HepG2 (cell line): ENCODE results near the gene LIF. TPM values are rescaled to one million over a fixed set of nuclear protein-coding genes. Genes with fewer than 3 reads are reported as not detected.

Source experiments
- ARNTL ChIP-seq: sonication (generic); formaldehyde crosslinking; IDR thresholded peaks from 2 replicates; pipeline ENCODE4 v1.4.0; 2020; ENCODE audit warnings: mild to moderate bottlenecking, missing genetic modification reagents
- BATF2 ChIP-seq: sonication (generic); formaldehyde crosslinking; IDR thresholded peaks from 2 replicates; pipeline ENCODE4 v1.8.0; 2022; ENCODE audit warnings: mild to moderate bottlenecking, missing genetic modification reagents, moderate library complexity
- BCL3 ChIP-seq: sonication (generic); formaldehyde crosslinking; IDR thresholded peaks from 2 replicates; pipeline ENCODE4 v1.5.1; 2020; ENCODE audit warnings: mild to moderate bottlenecking, missing genetic modification reagents, moderate library complexity
- DNMT3B ChIP-seq: conservative IDR thresholded peaks from 2 replicates; pipeline ENCODE4 v1.6.1; 2016; ENCODE audit warnings: missing biosample characterization, control low read depth
- FOSL1 ChIP-seq: sonication (generic); formaldehyde crosslinking; IDR thresholded peaks from 2 replicates; pipeline ENCODE4 v1.9.0; 2021; ENCODE audit warnings: missing genetic modification reagents, borderline replicate concordance
- HNRNPUL1 ChIP-seq: fragments of 200-400 bp; formaldehyde crosslinking; IDR thresholded peaks from 2 replicates; pipeline ENCODE4 v1.6.1; 2017; ENCODE audit warnings: low read depth, mild to moderate bottlenecking, low read length, moderate library complexity
- HOMEZ ChIP-seq: IDR thresholded peaks from 2 replicates; pipeline ENCODE4 v1.6.1; 2016; ENCODE audit warnings: low read depth
- JARID2 ChIP-seq: sonication (generic); formaldehyde crosslinking; IDR thresholded peaks from 2 replicates; pipeline ENCODE4 v1.8.1; 2023; ENCODE audit warnings: missing genetic modification reagents, inconsistent platforms; ENCODE audit not compliant: insufficient replicate concordance
- NFE2L2 ChIP-seq: fragments of 150-350 bp; IDR thresholded peaks from 2 replicates; pipeline ENCODE4 v1.6.1; 2014; ENCODE audit warnings: low read length
- PITX1 ChIP-seq: sonication (generic); formaldehyde crosslinking; IDR thresholded peaks from 2 replicates; pipeline ENCODE4 v1.5.1; 2020; ENCODE audit warnings: mild to moderate bottlenecking, missing genetic modification reagents
- PLSCR1 ChIP-seq: sonication (generic); formaldehyde crosslinking; IDR thresholded peaks from 2 replicates; pipeline ENCODE4 v1.5.0; 2020; ENCODE audit warnings: missing genetic modification reagents, mild to moderate bottlenecking, borderline replicate concordance
- REL ChIP-seq: sonication (generic); formaldehyde crosslinking; conservative IDR thresholded peaks from 2 replicates; pipeline ENCODE4 v1.8.0; 2022; ENCODE audit warnings: mild to moderate bottlenecking, missing genetic modification reagents, moderate library complexity
- REPIN1 ChIP-seq: sonication (generic); formaldehyde crosslinking; IDR thresholded peaks from 2 replicates; pipeline ENCODE4 v1.8.0; 2022; ENCODE audit warnings: missing genetic modification reagents, low read depth, mild to moderate bottlenecking, borderline replicate concordance
- TBX2 ChIP-seq: sonication (generic); formaldehyde crosslinking; IDR thresholded peaks from 2 replicates; pipeline ENCODE4 v1.5.0; 2020; ENCODE audit warnings: missing genetic modification reagents, mild to moderate bottlenecking, borderline replicate concordance
- TRIM22 ChIP-seq: fragments of 450-650 bp; IDR thresholded peaks from 2 replicates; pipeline ENCODE4 v1.6.1; 2017
- ZBTB1 ChIP-seq: sonication (generic); formaldehyde crosslinking; IDR thresholded peaks from 2 replicates; pipeline ENCODE4 v1.4.0; 2020; ENCODE audit warnings: missing genetic modification reagents, borderline replicate concordance
- ZFY ChIP-seq: sonication (generic); formaldehyde crosslinking; IDR thresholded peaks from 2 replicates; pipeline ENCODE4 v1.4.0; 2020; ENCODE audit warnings: missing genetic modification reagents
- ZKSCAN5 ChIP-seq: sonication (generic); formaldehyde crosslinking; IDR thresholded peaks from 2 replicates; pipeline ENCODE4 v1.5.1; 2020; ENCODE audit warnings: mild to moderate bottlenecking, missing genetic modification reagents
- ZMYM3 ChIP-seq: sonication (generic); formaldehyde crosslinking; IDR thresholded peaks from 2 replicates; pipeline ENCODE4 v1.5.1; 2020; ENCODE audit warnings: mild to moderate bottlenecking, missing genetic modification reagents
- ZNF160 ChIP-seq: sonication (generic); formaldehyde crosslinking; IDR thresholded peaks from 2 replicates; pipeline ENCODE4 v1.8.0; 2022; ENCODE audit warnings: mild to moderate bottlenecking, inconsistent platforms, missing genetic modification reagents
- ZNF20 ChIP-seq: sonication (generic); formaldehyde crosslinking; IDR thresholded peaks from 2 replicates; pipeline ENCODE4 v1.4.0; 2020; ENCODE audit warnings: mild to moderate bottlenecking, moderate library complexity, missing genetic modification reagents
- ZNF253 ChIP-seq: sonication (generic); formaldehyde crosslinking; IDR thresholded peaks from 2 replicates; pipeline ENCODE4 v1.8.0; 2022; ENCODE audit warnings: mild to moderate bottlenecking, missing genetic modification reagents, borderline replicate concordance
- ZNF496 ChIP-seq: sonication (generic); formaldehyde crosslinking; IDR thresholded peaks from 2 replicates; pipeline ENCODE4 v1.8.1; 2023; ENCODE audit warnings: mild to moderate bottlenecking, moderate library complexity, missing genetic modification reagents; ENCODE audit not compliant: insufficient replicate concordance
- ZNF691 ChIP-seq: sonication (generic); formaldehyde crosslinking; IDR thresholded peaks from 2 replicates; pipeline ENCODE4 v1.4.0; 2020; ENCODE audit warnings: missing genetic modification reagents, low read depth, mild to moderate bottlenecking, borderline replicate concordance
- polyA plus RNA-seq, 8 experiments: library from polyadenylated mRNA; depleted of rRNA in 3 of 8; stranded (reverse) in 7 of 8; unstranded in 1 of 8; fragments of >200 nt; fragmentation: Illumina TruSeq in 4 of 8; extraction: Trizol in 4 of 8; gene quantifications; 2 replicates each; pipeline versions ENCODE4 v1.2.1 to v1.2.3, GENCODE V29; 2011 to 2016; ENCODE audit warnings: low read depth in 4 of 8, missing spikeins in 1 of 8, mixed read lengths in 1 of 8; ENCODE audit not compliant: insufficient read depth in 1 of 8
- total RNA-seq, 5 experiments: library from RNA; depleted of rRNA; stranded (reverse); fragments of >200 nt; fragmentation: Illumina TruSeq; extraction: Trizol; gene quantifications; 2 replicates each; pipeline ENCODE4 v1.2.3, GENCODE V29; 2016; ENCODE audit warnings: low read depth in 1 of 5

LIF gene
- total and polyA plus RNA-seq, 2 of the 13 experiments (the other 11 are each of a cell fraction or from before 2014, with no cell fraction given) = 3.6 to 8.5 TPM

GRCh38 chr22:30286813-30287647 lies 40.5 kb upstream of the LIF start (continued):
- TF ChIP-seq HOMEZ (CRISPR knock-in tag) (no peak), BCL3 (CRISPR knock-in tag) (no peak), REPIN1 (0 out of 2 replicates have a peak, but pooled peaks have one; percentile 36), ZBTB1 (CRISPR knock-in tag) (no peak), BATF2 (no peak), FOSL1 (CRISPR knock-in tag) (no peak), ARNTL (CRISPR knock-in tag) (no peak), ZNF20 (CRISPR knock-in tag) (no peak), PLSCR1 (CRISPR knock-in tag) (no peak), HNRNPUL1 (no peak), JARID2 (CRISPR knock-in tag) (no peak), ZNF496 (CRISPR knock-in tag) (no peak), ZNF160 (CRISPR knock-in tag) (no peak), TBX2 (no peak), DNMT3B (CRISPR knock-in tag) (no peak), PITX1 (CRISPR knock-in tag) (no peak), ZMYM3 (CRISPR knock-in tag) (no peak), ZNF691 (CRISPR knock-in tag) (no peak), ZKSCAN5 (CRISPR knock-in tag) (no peak), NFE2L2 (no peak), ZNF253 (CRISPR knock-in tag) (no peak), TRIM22 (no peak), REL (CRISPR knock-in tag) (no peak), ZFY (CRISPR knock-in tag) (peak; percentile 45; the same call in 1 of the 2 replicates)
